ENCODE data around the gene PYM1. TPM values are rescaled to one million over a fixed set of nuclear protein-coding genes. Genes with fewer than 3 reads are reported as not detected.

The PYM1 gene
- total and polyA plus RNA-seq, 2 of the 8 experiments (the other 6 are each of a cell fraction or from before 2014, with no cell fraction given) = 38.7 to 58.5 TPM

- no peak for TF ChIP-seq CHD7 (IDR thresholded peaks at IDR 0.05; ENCODE audit: insufficient replicate concordance, low read length)
- no peak for TF ChIP-seq BRCA1 (IDR thresholded peaks at IDR 0.05; ENCODE audit: low read depth, low read length)
- no peak for TF ChIP-seq SP2 (IDR thresholded peaks at IDR 0.05; ENCODE audit: low read length)
- TF ChIP-seq EZH2 (IDR thresholded peaks at IDR 0.05; ENCODE audit: low read depth, low read length, severe bottlenecking) = no peak
- no peak for TF ChIP-seq SP4 (IDR thresholded peaks at IDR 0.05; ENCODE audit: low read length)
- TF ChIP-seq EP300 (IDR thresholded peaks at IDR 0.05; ENCODE audit: borderline replicate concordance in 1 of 2, low read depth in 2 of 2, low read length in 2 of 2) = no peak
- no peak for TF ChIP-seq BCL11A (IDR thresholded peaks at IDR 0.05; ENCODE audit: low read depth in 2 of 2, low read length in 2 of 2)
- TF ChIP-seq RAD21 (IDR thresholded peaks at IDR 0.05 in 1 of 2, conservative IDR thresholded peaks at IDR 0.05 in 1 of 2; ENCODE audit: low read depth in 2 of 2, low read length in 2 of 2) = no peak
- TF ChIP-seq CHD1 (IDR thresholded peaks at IDR 0.05; ENCODE audit: low read depth, low read length) = no peak
These were observed at the start of gene PYM1 (continued) for GRCh38 chr12:55927588-55928502.

All from H1 (cell line).